Left lung (tissue), 10 donors: ENCODE measurements around the gene MEIS1. TPM values are rescaled to one million over a fixed set of nuclear protein-coding genes. Genes with fewer than 3 reads are reported as not detected.

Experiments
- ATAC-seq: fragments of 200-7000 bp; cut with Tn5 transposase; one replicate; pipeline ENCODE4 v1.9.1; 2020; ENCODE audit warnings: moderate library complexity
- DNase-seq, 4 donors: peaks; one replicate each; pipeline ENCODE4 v3.0.0-alpha.2; 2013 to 2020
- H3K27ac ChIP-seq, 2 donors: fragments of 200-600 bp; sonication (generic) in 1 of 2; one replicate each; pipeline versions ENCODE4 v1.5.0 to v1.8.0; 2020 to 2021
- H3K27me3 ChIP-seq, 2 donors: fragments of 200-600 bp; sonication (generic) in 1 of 2; one replicate each; pipeline versions ENCODE4 v1.5.0 to v1.8.0; 2020 to 2021
- H3K36me3 ChIP-seq, 2 donors: fragments of 200-600 bp; sonication (generic) in 1 of 2; one replicate each; pipeline versions ENCODE4 v1.5.0 to v1.8.0; 2020 to 2021
- H3K4me1 ChIP-seq, 2 donors: fragments of 200-600 bp; one replicate each; pipeline ENCODE4 v1.8.0; 2021
- H3K4me3 ChIP-seq, 2 donors: fragments of 200-600 bp; sonication (generic) in 1 of 2; one replicate each; pipeline versions ENCODE4 v1.5.0 to v1.8.0; 2020 to 2021; ENCODE audit warnings: mild to moderate bottlenecking in 1 of 2
- H3K9me3 ChIP-seq, 2 donors: fragments of 200-600 bp; sonication (generic) in 1 of 2; one replicate each; pipeline versions ENCODE4 v1.5.0 to v1.8.0; 2020 to 2021
- CTCF ChIP-seq, 2 donors: fragments of 200-600 bp; sonication (generic) in 1 of 2; IDR thresholded peaks; one replicate each; pipeline versions ENCODE4 v1.5.0 to v1.8.0; 2021; ENCODE audit warnings: antibody characterized with exemption in 2 of 2
- intact Hi-C, 2 donors: fragments of 100-400 bp; cut with DNase I; formaldehyde crosslinking; loops; one replicate each; pipeline versions ENCODE4 v1.11.2 to v1.14.2; 2022
- polyA plus RNA-seq, 6 donors: library from polyadenylated mRNA; unstranded; fragments of 120-200 nt; gene quantifications; one replicate each; pipeline ENCODE4 v1.2.1, GENCODE V29; 2013; ENCODE audit not compliant: insufficient read length in 6 of 6
- total RNA-seq, 2 donors: library from RNA; stranded (reverse); fragmentation: NEBNext Ultra II Directional; extraction: Animal tissue kit (Norgen Biotek cat#: 25700); gene quantifications; one replicate each; pipeline ENCODE4 v1.2.1, GENCODE V29; 2021
- donor health status: DM: no; HTN: yes; CAD: no.
- donor health status: DM: no; HTN: no; CAD: no.

MEIS1 gene
- total and polyA plus RNA-seq, 8 donors: 54.3 to 193 (median 163) TPM

- intact Hi-C loops: loop anchor here in 1 of 2 donors (10.0 kb wide), 1 partner anchor 108 kb away; no protein-coding TSS in a partner anchor
Observed at GRCh38 chr2:66587216-66587615, 152.3 kb downstream of the MEIS1 start.

DNA sequence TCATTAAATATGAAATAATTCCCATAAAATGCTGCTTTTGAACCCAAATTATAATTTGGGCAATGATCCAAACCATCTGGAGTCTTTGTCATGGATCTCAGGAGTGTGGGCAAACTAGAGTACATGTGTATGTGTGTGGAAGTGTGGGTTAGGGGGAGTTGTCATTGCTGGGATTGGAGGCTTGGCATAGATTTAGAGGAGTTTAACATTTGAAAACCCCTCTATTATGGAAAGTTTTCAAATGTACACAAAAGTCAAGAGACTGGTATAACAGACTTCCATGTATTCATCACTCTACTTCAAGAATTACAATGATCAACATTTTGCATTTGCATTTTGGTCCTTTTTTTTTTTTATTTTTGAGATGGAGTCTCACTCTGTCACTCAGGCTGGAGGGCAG, 159.1 kb downstream of the MEIS1 start:
- H3K4me3 ChIP-seq: no peak overlapping the region
- no peak overlapping the region for H3K27ac ChIP-seq
- no peak for TF ChIP-seq CTCF (IDR thresholded peaks at IDR 0.05)
- no peaks in the 10 kb centered on the region for H3K36me3 ChIP-seq
- H3K9me3 ChIP-seq: no peaks in the 10 kb centered on the region
- ATAC-seq: no peak
- no peaks in the 10 kb centered on the region for H3K27me3 ChIP-seq
- intact Hi-C loops: no loop called here
- DNase-seq: no peak
- H3K4me1 ChIP-seq: no peaks in the 10 kb centered on the region

More at GRCh38 chr2:66587216-66587615, 152.3 kb downstream of the MEIS1 start:
- Histone ChIP-seq H3K9me3 (no peaks in the 10 kb centered on the region), H3K27ac (no peak overlapping the region), H3K36me3 (no peaks in the 10 kb centered on the region), H3K4me3 (no peak overlapping the region), H3K27me3 (peaks cover 13 to 52% of the 10 kb centered on the region in 2 donors), H3K4me1 (no peaks in the 10 kb centered on the region)
- TF ChIP-seq CTCF (IDR thresholded peaks at IDR 0.05): peak in 1 of 2 donors; percentile 9
- ATAC-seq (peak; percentile 49), DNase-seq (no peak)

- Histone ChIP-seq H3K9me3 (no peaks in the 10 kb centered on the region), H3K4me1 (no peaks in the 10 kb centered on the region), H3K27me3 (no peaks in the 10 kb centered on the region), H3K4me3 (no peak overlapping the region), H3K36me3 (no peaks in the 10 kb centered on the region), H3K27ac (no peak overlapping the region)
- TF ChIP-seq CTCF (IDR thresholded peaks at IDR 0.05): no peak
- ATAC-seq: no peak
- no peak for DNase-seq
- intact Hi-C loops: no loop called here
Observed at GRCh38 chr2:66595556-66595955, 160.6 kb downstream of the MEIS1 start.

DNA sequence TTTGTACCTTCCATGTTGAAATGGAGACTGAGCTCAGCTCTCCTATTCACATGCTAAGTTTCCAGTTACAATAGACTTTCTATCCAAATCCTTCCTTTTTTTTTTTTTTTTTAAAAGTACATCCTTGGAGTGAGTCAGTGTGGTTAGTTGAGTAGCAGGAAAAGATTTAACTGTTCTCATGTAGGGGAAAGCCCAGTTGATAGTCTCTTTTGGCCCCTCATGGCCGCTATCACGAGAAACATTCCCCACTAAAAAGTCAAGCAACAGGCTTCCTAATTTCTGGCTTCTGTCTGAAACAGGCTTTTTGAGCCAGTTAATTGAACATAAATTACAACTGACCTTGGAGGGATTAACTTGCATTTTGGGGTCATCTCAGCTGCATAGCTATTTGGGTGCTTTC, 161.3 kb downstream of the MEIS1 start:
- Histone ChIP-seq H3K27ac (no peak overlapping the region), H3K27me3 (no peaks in the 10 kb centered on the region), H3K4me3 (no peak overlapping the region), H3K9me3 (no peaks in the 10 kb centered on the region), H3K36me3 (no peaks in the 10 kb centered on the region), H3K4me1 (no peaks in the 10 kb centered on the region)
- DNase-seq (no peak), ATAC-seq (no peak)
- no peak for TF ChIP-seq CTCF (IDR thresholded peaks at IDR 0.05)
- intact Hi-C loops: no loop called here

GRCh38 chr2:66601624-66602023, 166.7 kb downstream of the MEIS1 start:
- Histone ChIP-seq H3K27me3 (no peaks in the 10 kb centered on the region), H3K9me3 (no peaks in the 10 kb centered on the region), H3K36me3 (no peaks in the 10 kb centered on the region), H3K27ac (no peak overlapping the region), H3K4me1 (no peaks in the 10 kb centered on the region), H3K4me3 (no peak overlapping the region)
- DNase-seq (no peak), ATAC-seq (no peak)
- intact Hi-C loops: no loop called here
- TF ChIP-seq CTCF (IDR thresholded peaks at IDR 0.05): no peak
